ENCODE results near the gene CFAP251.

DNA sequence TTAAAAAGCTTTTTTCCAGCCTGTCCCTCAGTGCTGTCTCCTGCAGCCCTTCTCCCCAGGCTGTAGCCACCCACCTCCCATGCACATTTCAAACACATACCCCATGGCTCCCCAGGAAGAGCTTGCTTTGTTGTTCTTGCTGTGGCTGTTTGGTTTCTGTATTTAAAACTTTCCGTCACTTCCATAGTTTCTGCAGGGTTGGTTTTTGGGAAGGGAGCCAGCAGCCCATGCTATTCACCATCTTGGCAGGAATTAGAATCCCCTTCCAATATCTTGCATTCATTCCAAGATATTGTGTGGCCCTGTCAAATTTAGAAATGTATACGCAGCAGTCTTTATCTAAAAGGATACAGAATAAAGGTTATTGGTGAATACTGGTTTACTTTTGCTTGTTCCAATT is 29.6 kb downstream of the CFAP251 start:
- TF ChIP-seq, protein P1, sequence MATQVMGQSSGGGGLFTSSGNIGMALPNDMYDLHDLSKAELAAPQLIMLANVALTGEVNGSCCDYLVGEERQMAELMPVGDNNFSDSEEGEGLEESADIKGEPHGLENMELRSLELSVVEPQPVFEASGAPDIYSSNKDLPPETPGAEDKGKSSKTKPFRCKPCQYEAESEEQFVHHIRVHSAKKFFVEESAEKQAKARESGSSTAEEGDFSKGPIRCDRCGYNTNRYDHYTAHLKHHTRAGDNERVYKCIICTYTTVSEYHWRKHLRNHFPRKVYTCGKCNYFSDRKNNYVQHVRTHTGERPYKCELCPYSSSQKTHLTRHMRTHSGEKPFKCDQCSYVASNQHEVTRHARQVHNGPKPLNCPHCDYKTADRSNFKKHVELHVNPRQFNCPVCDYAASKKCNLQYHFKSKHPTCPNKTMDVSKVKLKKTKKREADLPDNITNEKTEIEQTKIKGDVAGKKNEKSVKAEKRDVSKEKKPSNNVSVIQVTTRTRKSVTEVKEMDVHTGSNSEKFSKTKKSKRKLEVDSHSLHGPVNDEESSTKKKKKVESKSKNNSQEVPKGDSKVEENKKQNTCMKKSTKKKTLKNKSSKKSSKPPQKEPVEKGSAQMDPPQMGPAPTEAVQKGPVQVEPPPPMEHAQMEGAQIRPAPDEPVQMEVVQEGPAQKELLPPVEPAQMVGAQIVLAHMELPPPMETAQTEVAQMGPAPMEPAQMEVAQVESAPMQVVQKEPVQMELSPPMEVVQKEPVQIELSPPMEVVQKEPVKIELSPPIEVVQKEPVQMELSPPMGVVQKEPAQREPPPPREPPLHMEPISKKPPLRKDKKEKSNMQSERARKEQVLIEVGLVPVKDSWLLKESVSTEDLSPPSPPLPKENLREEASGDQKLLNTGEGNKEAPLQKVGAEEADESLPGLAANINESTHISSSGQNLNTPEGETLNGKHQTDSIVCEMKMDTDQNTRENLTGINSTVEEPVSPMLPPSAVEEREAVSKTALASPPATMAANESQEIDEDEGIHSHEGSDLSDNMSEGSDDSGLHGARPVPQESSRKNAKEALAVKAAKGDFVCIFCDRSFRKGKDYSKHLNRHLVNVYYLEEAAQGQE (IDR thresholded peaks at IDR 0.05): no peak
- TF ChIP-seq HDAC2 (IDR thresholded peaks at IDR 0.05) (no peak), MYC (IDR thresholded peaks at IDR 0.05; ENCODE audit: borderline replicate concordance, low read length) (no peak), RAD21 (conservative IDR thresholded peaks at IDR 0.05 in 1 of 2, IDR thresholded peaks at IDR 0.05 in 1 of 2) (no peak), MAFK (IDR thresholded peaks at IDR 0.05; ENCODE audit: partially characterized antibody) (no peak), CHD4 (IDR thresholded peaks at IDR 0.05; ENCODE audit: borderline replicate concordance) (no peak), MAZ (IDR thresholded peaks at IDR 0.05; ENCODE audit: borderline replicate concordance, low read depth, low read length) (no peak), FOXS1 (CRISPR knock-in tag; IDR thresholded peaks at IDR 0.05) (no peak), EP300 (IDR thresholded peaks at IDR 0.05) (no peak), POLR2A (IDR thresholded peaks at IDR 0.05; ENCODE audit: low read length) (no peak), USF2 (IDR thresholded peaks at IDR 0.05) (no peak)
- TF ChIP-seq, protein P2, sequence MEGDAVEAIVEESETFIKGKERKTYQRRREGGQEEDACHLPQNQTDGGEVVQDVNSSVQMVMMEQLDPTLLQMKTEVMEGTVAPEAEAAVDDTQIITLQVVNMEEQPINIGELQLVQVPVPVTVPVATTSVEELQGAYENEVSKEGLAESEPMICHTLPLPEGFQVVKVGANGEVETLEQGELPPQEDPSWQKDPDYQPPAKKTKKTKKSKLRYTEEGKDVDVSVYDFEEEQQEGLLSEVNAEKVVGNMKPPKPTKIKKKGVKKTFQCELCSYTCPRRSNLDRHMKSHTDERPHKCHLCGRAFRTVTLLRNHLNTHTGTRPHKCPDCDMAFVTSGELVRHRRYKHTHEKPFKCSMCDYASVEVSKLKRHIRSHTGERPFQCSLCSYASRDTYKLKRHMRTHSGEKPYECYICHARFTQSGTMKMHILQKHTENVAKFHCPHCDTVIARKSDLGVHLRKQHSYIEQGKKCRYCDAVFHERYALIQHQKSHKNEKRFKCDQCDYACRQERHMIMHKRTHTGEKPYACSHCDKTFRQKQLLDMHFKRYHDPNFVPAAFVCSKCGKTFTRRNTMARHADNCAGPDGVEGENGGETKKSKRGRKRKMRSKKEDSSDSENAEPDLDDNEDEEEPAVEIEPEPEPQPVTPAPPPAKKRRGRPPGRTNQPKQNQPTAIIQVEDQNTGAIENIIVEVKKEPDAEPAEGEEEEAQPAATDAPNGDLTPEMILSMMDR (IDR thresholded peaks at IDR 0.05): no peak
- TF ChIP-seq, protein P3, sequence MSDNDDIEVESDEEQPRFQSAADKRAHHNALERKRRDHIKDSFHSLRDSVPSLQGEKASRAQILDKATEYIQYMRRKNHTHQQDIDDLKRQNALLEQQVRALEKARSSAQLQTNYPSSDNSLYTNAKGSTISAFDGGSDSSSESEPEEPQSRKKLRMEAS (IDR thresholded peaks at IDR 0.05): no peak

Data from A549 (cell line).